H1 (cell line): ENCODE measurements around the gene DOCK10. TPM values are rescaled to one million over a fixed set of nuclear protein-coding genes. Genes with fewer than 3 reads are reported as not detected.

Source experiments
- CTCF ChIA-PET: fragments of 300-600 bp; sonication (Branson Sonifier 250); formaldehyde crosslinking; loops from one replicate; lab custom pipeline; 2021; ENCODE audit not compliant: partially characterized antibody; lab: Charles Lee
- POLR2A ChIA-PET: fragments of 300-600 bp; sonication (Branson Sonifier 250); formaldehyde crosslinking; loops from one replicate; lab custom pipeline; 2021; ENCODE audit warnings: inconsistent platforms; ENCODE audit not compliant: partially characterized antibody; lab: Charles Lee
- DNase-seq, 2 experiments: peaks; one replicate each; pipeline versions ENCODE4 v3.0.0 to v3.0.0-alpha.2; 2010 to 2022; ENCODE audit warnings: low spot score in 2 of 2, low read depth in 1 of 2, mixed read lengths in 1 of 2
- FAIRE-seq: peaks from 2 replicates; lab custom pipeline; 2011; peaks lifted over from hg19 to GRCh38; lab: Jason Lieb, UNC
- H2AFZ ChIP-seq: 2 replicates; pipeline ENCODE4 v1.8.1; 2012; ENCODE audit warnings: low read length, inconsistent platforms
- H2AK5ac ChIP-seq: 2 replicates; pipeline ENCODE4 v1.6.1; 2013; ENCODE audit warnings: low read depth, low read length
- H2BK120ac ChIP-seq: replicated peaks from 2 replicates; pipeline ENCODE3; 2013; ENCODE audit warnings: low read depth, low read length, inconsistent platforms
- H2BK12ac ChIP-seq: 2 replicates; pipeline ENCODE4 v1.6.1; 2013; ENCODE audit warnings: low read depth, low read length
- H2BK15ac ChIP-seq: 2 replicates; pipeline ENCODE4 v1.6.1; 2013; ENCODE audit warnings: low read length
- H2BK20ac ChIP-seq: 2 replicates; pipeline ENCODE4 v1.6.1; 2013; ENCODE audit warnings: low read length
- H2BK5ac ChIP-seq: 2 replicates; pipeline ENCODE4 v1.6.1; 2013; ENCODE audit warnings: low read depth, low read length
- H3K14ac ChIP-seq: 2 replicates; pipeline ENCODE4 v1.6.1; 2013; ENCODE audit warnings: inconsistent platforms; ENCODE audit not compliant: insufficient read length
- H3K18ac ChIP-seq: 2 replicates; pipeline ENCODE4 v1.6.1; 2013; ENCODE audit warnings: low read length; ENCODE audit errors: extremely low read depth
- H3K23ac ChIP-seq: 2 replicates; pipeline ENCODE4 v1.6.1; 2013; ENCODE audit warnings: inconsistent platforms; ENCODE audit not compliant: insufficient read length
- H3K23me2 ChIP-seq: 2 replicates; pipeline ENCODE4 v1.6.1; 2013; ENCODE audit warnings: low read depth, low read length
- H3K27ac ChIP-seq: 2 replicates; pipeline ENCODE4 v1.6.1; 2011; ENCODE audit warnings: low read depth, low read length, inconsistent platforms
- H3K27me3 ChIP-seq, 4 experiments: replicated peaks in 1 of 4; 1 replicate in 1 of 4; 2 replicates in 3 of 4; pipeline versions ENCODE4 v1.6.1 to v1.8.1; 2011 to 2013; ENCODE audit warnings: low read length in 3 of 4, mild to moderate bottlenecking in 3 of 4, inconsistent platforms in 2 of 4, mixed read lengths in 2 of 4, moderate library complexity in 1 of 4; ENCODE audit not compliant: control insufficient read depth in 3 of 4, insufficient read depth in 3 of 4; ENCODE audit errors: extremely low read depth in 1 of 4
- H3K36me3 ChIP-seq, 4 experiments: 2 replicates each; pipeline versions ENCODE4 v1.6.1 to v1.8.1; 2011 to 2013; ENCODE audit warnings: mild to moderate bottlenecking in 4 of 4, low read length in 3 of 4, moderate library complexity in 2 of 4, control low read depth in 1 of 4, inconsistent platforms in 1 of 4; ENCODE audit not compliant: insufficient read depth in 4 of 4, control insufficient read depth in 2 of 4
- H3K4ac ChIP-seq: replicated peaks from 2 replicates; pipeline ENCODE3; 2013; ENCODE audit warnings: low read length, low read depth, mixed read lengths, inconsistent platforms; ENCODE audit not compliant: insufficient read length
- H3K4me1 ChIP-seq, 4 experiments: replicated peaks in 1 of 4; 1 replicate in 1 of 4; 2 replicates in 3 of 4; pipeline versions ENCODE4 v1.6.1 to v1.8.1; 2011 to 2013; ENCODE audit warnings: low read length in 3 of 4, inconsistent platforms in 2 of 4, mixed read lengths in 1 of 4; ENCODE audit not compliant: insufficient read depth in 4 of 4, control insufficient read depth in 3 of 4
- H3K4me2 ChIP-seq, 2 experiments: 2 replicates each; pipeline versions ENCODE4 v1.6.1 to v1.8.1; 2011 to 2013; ENCODE audit warnings: low read depth in 2 of 2, low read length in 2 of 2, control low read depth in 1 of 2, inconsistent platforms in 1 of 2, mild to moderate bottlenecking in 1 of 2; ENCODE audit not compliant: insufficient read depth in 1 of 2
- H3K4me3 ChIP-seq, 4 experiments: fragments of 200-600, 300-600 bp in 1 of 4; sonication (generic), shearing (Covaris generic), sonication (Bioruptor Twin) in 1 of 4; 2 replicates each; pipeline versions ENCODE4 v1.5.1 to v1.8.1; 2011 to 2016; ENCODE audit warnings: low read length in 4 of 4, low read depth in 3 of 4, control low read depth in 2 of 4, inconsistent platforms in 2 of 4, mild to moderate bottlenecking in 2 of 4, mixed read lengths in 1 of 4, moderate library complexity in 1 of 4; ENCODE audit not compliant: insufficient read depth in 2 of 4; ENCODE audit errors: extremely low read depth in 1 of 4
- H3K56ac ChIP-seq: replicated peaks from 2 replicates; pipeline ENCODE3; 2013; ENCODE audit warnings: low read depth, mild to moderate bottlenecking, mixed read lengths, low read length, inconsistent platforms; ENCODE audit not compliant: insufficient read length
- H3K79me1 ChIP-seq: 2 replicates; pipeline ENCODE4 v1.6.1; 2013; ENCODE audit warnings: low read depth, low read length, control low read depth
- H3K79me2 ChIP-seq, 2 experiments: 2 replicates each; pipeline versions ENCODE4 v1.6.1 to v1.8.1; 2012 to 2013; ENCODE audit warnings: low read length in 2 of 2, mild to moderate bottlenecking in 2 of 2, inconsistent platforms in 1 of 2; ENCODE audit not compliant: insufficient read depth in 2 of 2, control insufficient read depth in 1 of 2
- H3K9ac ChIP-seq, 4 experiments: replicated peaks in 1 of 4; 1 replicate in 1 of 4; 2 replicates in 3 of 4; pipeline versions ENCODE4 v1.6.1 to v1.8.1; 2011 to 2013; ENCODE audit warnings: low read depth in 3 of 4, low read length in 3 of 4, control low read depth in 2 of 4, mild to moderate bottlenecking in 2 of 4, moderate library complexity in 2 of 4, inconsistent platforms in 1 of 4; ENCODE audit errors: extremely low read depth in 1 of 4
- H3K9me3 ChIP-seq, 2 experiments: 2 replicates each; pipeline versions ENCODE4 v1.6.1 to v1.8.1; 2012 to 2013; ENCODE audit warnings: mild to moderate bottlenecking in 2 of 2, moderate library complexity in 2 of 2, control low read depth in 1 of 2, inconsistent platforms in 1 of 2, low read depth in 1 of 2, low read length in 1 of 2, mixed read lengths in 1 of 2; ENCODE audit not compliant: insufficient read depth in 2 of 2
- H4K20me1 ChIP-seq, 2 experiments: replicated peaks in 1 of 2; 2 replicates each; pipeline versions ENCODE3 to v1.8.1; 2011 to 2013; ENCODE audit warnings: inconsistent platforms in 2 of 2, low read length in 2 of 2, mild to moderate bottlenecking in 1 of 2; ENCODE audit not compliant: insufficient read depth in 2 of 2, control insufficient read depth in 1 of 2
- H4K5ac ChIP-seq: 2 replicates; pipeline ENCODE4 v1.6.1; 2013; ENCODE audit warnings: low read length, low read depth, mixed read lengths, inconsistent platforms; ENCODE audit not compliant: insufficient read length
- H4K8ac ChIP-seq: 2 replicates; pipeline ENCODE4 v1.8.0; 2013; ENCODE audit warnings: mild to moderate bottlenecking, moderate library complexity, low read length, inconsistent platforms; ENCODE audit not compliant: insufficient read depth; ENCODE audit errors: extremely low read depth
- H4K91ac ChIP-seq: replicated peaks from 2 replicates; pipeline ENCODE3; 2013; ENCODE audit warnings: low read length, mixed read lengths, inconsistent platforms; ENCODE audit not compliant: insufficient read length
- KDM1A ChIP-seq: fragments of 200-600, 300-600 bp; sonication (generic); IDR thresholded peaks from 2 replicates; pipeline ENCODE4 v1.7.1; 2016; ENCODE audit warnings: mild to moderate bottlenecking, low read length, borderline replicate concordance
- WGBS, 2 experiments: shearing (Covaris generic) in 1 of 2; methylation state at CpG; one replicate each; pipeline versions ENCODE4 v1.1.6 to v1.1.7; 2013 to 2015; ENCODE audit warnings: low lambda C conversion rate in 2 of 2, mixed read lengths in 2 of 2, inconsistent platforms in 1 of 2, low coverage in 1 of 2, missing lambda C conversion rate in 1 of 2; ENCODE audit not compliant: insufficient replicate concordance in 2 of 2, insufficient coverage in 1 of 2, insufficient read length in 1 of 2; ENCODE audit errors: extremely low coverage in 1 of 2, missing lambda C conversion rate in 1 of 2; 5-methylcytosine and 5-hydroxymethylcytosine counted together
- polyA plus RNA-seq, 7 experiments: library from polyadenylated mRNA; depleted of rRNA in 3 of 7; stranded (reverse) in 5 of 7; unstranded in 2 of 7; fragments of >200 nt in 5 of 7; fragments of 200-250 nt in 2 of 7; gene quantifications; 1 replicate in 5 of 7; 2 replicates in 1 of 7; 4 replicates in 1 of 7; pipeline versions ENCODE4 v1.2.1 to v1.2.3, GENCODE V29; 2011 to 2013; ENCODE audit warnings: missing spikeins in 2 of 7, mixed read lengths in 2 of 7
- total RNA-seq: library from RNA; stranded (reverse); fragmentation: NEBNext Ultra II Directional; extraction: Animal tissue kit (Norgen Biotek cat#: 25700); gene quantifications from 2 replicates; pipeline ENCODE4 v1.2.1, GENCODE V29; 2021

The DOCK10 gene
- total and polyA plus RNA-seq, 2 of the 8 experiments (the other 6 are each of a cell fraction or from before 2014, with no cell fraction given) = 0.33 to 1.6 TPM

- H4K20me1 ChIP-seq = no peaks in the 10 kb centered on the region
- peak overlapping the region in 1 of 4 experiments; percentile 15; a peak in 1 of 8 replicates for H3K4me3 ChIP-seq
- H3K18ac ChIP-seq = no peak overlapping the region
- H2AFZ ChIP-seq = no peak overlapping the region
- no peak overlapping the region for H3K14ac ChIP-seq
- no peak for FAIRE-seq
- H4K5ac ChIP-seq = no peak overlapping the region
- H3K27me3 ChIP-seq = no peaks in the 10 kb centered on the region; a peak in 1 of 7 replicates
- ChIA-PET POLR2A (no interaction called here), CTCF (interaction anchor here (0.6 to 1.3 kb wide), 3 partner anchors 50 to 593 kb away, joined by 3 to 4 read pairs (median 3); no protein-coding TSS in a partner anchor)
- H4K91ac ChIP-seq = no peak overlapping the region
- H3K23me2 ChIP-seq = no peaks in the 10 kb centered on the region; the same call in 1 of the 2 replicates
- H3K23ac ChIP-seq = no peak overlapping the region
- no peak overlapping the region for H3K4ac ChIP-seq
- no peaks in the 10 kb centered on the region for H3K79me2 ChIP-seq
- no peak overlapping the region for H2BK120ac ChIP-seq
- no peak overlapping the region for H2BK15ac ChIP-seq
- no peak for DNase-seq
- H3K4me2 ChIP-seq = peak overlapping the region; percentile 33 to 53; a peak in 3 of 4 replicates
- H2BK20ac ChIP-seq = no peak overlapping the region
- H3K79me1 ChIP-seq = no peaks in the 10 kb centered on the region
- peaks cover 0 to 6% of the 10 kb centered on the region in 2 experiments; a peak in 1 of 4 replicates for H3K9me3 ChIP-seq
- H2AK5ac ChIP-seq = no peak overlapping the region
- H3K56ac ChIP-seq = no peak overlapping the region
- no peak overlapping the region for H2BK5ac ChIP-seq
- H4K8ac ChIP-seq = no peak overlapping the region
- no peak overlapping the region for H2BK12ac ChIP-seq
- 65% methylated on average over 2 of the region's 2 CpGs; no CpG with 5 or more reads in 1 of the 2 experiments for WGBS, 2 experiments
- no peak overlapping the region for H3K9ac ChIP-seq
- H3K27ac ChIP-seq = no peak overlapping the region
- H3K36me3 ChIP-seq = no peaks in the 10 kb centered on the region; a peak in 1 of 8 replicates
- peaks cover 2 to 9% (median 3%) of the 10 kb centered on the region in 4 experiments; a peak in 6 of 7 replicates for H3K4me1 ChIP-seq
- TF ChIP-seq KDM1A = no peak
These were observed 30.2 kb upstream of the DOCK10 start for GRCh38 chr2:225072444-225072843.
